ENCODE data around the gene IFNL3.
"Not testable (repeated sequence)": the region's sequence is repeated elsewhere in the genome, so short reads cannot be mapped to it uniquely, and the experiment has no call there.

The IFNL3 gene

GRCh38 chr19:39244410-39245100 lies at the start of gene IFNL3:
Gene IFNL3 (minus strand): TSS chr19:39245006. CDS start chr19:39244967, 39 bp downstream.
- in situ Hi-C loops (cut with MboI; ENCODE audit: low sequenced_read_pairs, unreplicated experiment); DNase-seq (ENCODE audit: low spot score): not testable (repeated sequence)

GRCh38 chr19:39293394-39293793 lies 48.6 kb upstream of the IFNL3 start:
- no peak for DNase-seq (ENCODE audit: low spot score)
- TF ChIP-seq CTCF (IDR thresholded peaks at IDR 0.05; ENCODE audit: borderline replicate concordance, control extremely low read depth, extremely low read depth, insufficient read depth, missing control alignments) = no peak
- in situ Hi-C loops (cut with MboI; ENCODE audit: low sequenced_read_pairs, unreplicated experiment) = no loop called here

- no peak for TF ChIP-seq CTCF (IDR thresholded peaks at IDR 0.05; ENCODE audit: borderline replicate concordance, control extremely low read depth, extremely low read depth, insufficient read depth, missing control alignments)
- DNase-seq (ENCODE audit: low spot score) = no peak
- in situ Hi-C loops (cut with MboI; ENCODE audit: low sequenced_read_pairs, unreplicated experiment) = no loop called here
These were observed 39.2 kb upstream of the IFNL3 start for GRCh38 chr19:39284032-39284431.

GRCh38 chr19:39282021-39282420 lies 37.2 kb upstream of the IFNL3 start:
- TF ChIP-seq CTCF (IDR thresholded peaks at IDR 0.05; ENCODE audit: borderline replicate concordance, control extremely low read depth, extremely low read depth, insufficient read depth, missing control alignments) = no peak
- no peak for DNase-seq (ENCODE audit: low spot score)
- in situ Hi-C loops (cut with MboI; ENCODE audit: low sequenced_read_pairs, unreplicated experiment) = no loop called here

- DNase-seq (ENCODE audit: low spot score) = no peak
- in situ Hi-C loops (cut with MboI; ENCODE audit: low sequenced_read_pairs, unreplicated experiment) = no loop called here
These were observed 32.8 kb upstream of the IFNL3 start for GRCh38 chr19:39277598-39277997.

GRCh38 chr19:39276740-39277139 lies 31.9 kb upstream of the IFNL3 start:
- no peak for DNase-seq (ENCODE audit: low spot score)
- no peak for TF ChIP-seq CTCF (IDR thresholded peaks at IDR 0.05; ENCODE audit: borderline replicate concordance, control extremely low read depth, extremely low read depth, insufficient read depth, missing control alignments)
- in situ Hi-C loops (cut with MboI; ENCODE audit: low sequenced_read_pairs, unreplicated experiment) = no loop called here

More at GRCh38 chr19:39277598-39277997, 32.8 kb upstream of the IFNL3 start:
- TF ChIP-seq CTCF (IDR thresholded peaks at IDR 0.05; ENCODE audit: borderline replicate concordance, control extremely low read depth, extremely low read depth, insufficient read depth, missing control alignments) = no peak

GRCh38 chr19:39275578-39275977 lies 30.8 kb upstream of the IFNL3 start:
- in situ Hi-C loops (cut with MboI; ENCODE audit: low sequenced_read_pairs, unreplicated experiment) = no loop called here

GRCh38 chr19:39273859-39274258 lies 29.1 kb upstream of the IFNL3 start:
- in situ Hi-C loops (cut with MboI; ENCODE audit: low sequenced_read_pairs, unreplicated experiment); DNase-seq (ENCODE audit: low spot score): not testable (repeated sequence)

More at GRCh38 chr19:39275578-39275977, 30.8 kb upstream of the IFNL3 start:
- TF ChIP-seq CTCF (IDR thresholded peaks at IDR 0.05; ENCODE audit: borderline replicate concordance, control extremely low read depth, extremely low read depth, insufficient read depth, missing control alignments) = no peak
- DNase-seq (ENCODE audit: low spot score) = no peak
